GM19043 (cell line): ENCODE data around the gene UNC5A.
"Not testable (repeated sequence)": the region's sequence is repeated elsewhere in the genome, so short reads cannot be mapped to it uniquely, and the experiment has no call there.

Source experiments
- ATAC-seq: cut with Tn5 transposase; IDR thresholded peaks from one replicate; pipeline ENCODE4 v1.9.1; 2021; ENCODE audit warnings: low read depth; ENCODE audit not compliant: unreplicated experiment

The UNC5A gene

GRCh38 chr5:176860381-176860780 lies 50.0 kb downstream of the UNC5A start:
- ATAC-seq: no peak

GRCh38 chr5:176861276-176861675 lies 50.9 kb downstream of the UNC5A start:
- ATAC-seq: no peak

GRCh38 chr5:176862330-176862995 lies 52.1 kb downstream of the UNC5A start:
- ATAC-seq: no peak

GRCh38 chr5:176863041-176863764 lies 52.8 kb downstream of the UNC5A start:
- no peak for ATAC-seq

GRCh38 chr5:176863765-176864098 lies 53.4 kb downstream of the UNC5A start:
- no peak for ATAC-seq

- ATAC-seq: no peak
Observed at GRCh38 chr5:176864755-176865154, 54.4 kb downstream of the UNC5A start.

- no peak for ATAC-seq
Observed at GRCh38 chr5:176865964-176866363, 55.6 kb downstream of the UNC5A start.

GRCh38 chr5:176866707-176867310 lies 56.5 kb downstream of the UNC5A start:
- ATAC-seq: no peak

- no peak for ATAC-seq
Observed at GRCh38 chr5:176868126-176868525, 57.8 kb downstream of the UNC5A start.

GRCh38 chr5:176868731-176869130 lies 58.4 kb downstream of the UNC5A start:
- ATAC-seq: no peak

- no peak for ATAC-seq
Observed at GRCh38 chr5:176869501-176870109, 59.2 kb downstream of the UNC5A start.

GRCh38 chr5:176870110-176870591 lies 59.8 kb downstream of the UNC5A start:
- ATAC-seq: no peak

GRCh38 chr5:176870644-176871043 lies 60.3 kb downstream of the UNC5A start:
- ATAC-seq: not testable (repeated sequence)

GRCh38 chr5:176872586-176872985 lies 62.2 kb downstream of the UNC5A start:
- not testable (repeated sequence) for ATAC-seq

- ATAC-seq: not testable (repeated sequence)
Observed at GRCh38 chr5:176873011-176873410, 62.7 kb downstream of the UNC5A start.

- no peak for ATAC-seq
Observed at GRCh38 chr5:176873541-176874172, 63.3 kb downstream of the UNC5A start.

GRCh38 chr5:176874198-176874780 lies 63.9 kb downstream of the UNC5A start:
- no peak for ATAC-seq

- ATAC-seq: no peak
Observed at GRCh38 chr5:176875014-176875550, 64.7 kb downstream of the UNC5A start.

GRCh38 chr5:176875783-176876505 lies 65.6 kb downstream of the UNC5A start:
- ATAC-seq: no peak
